ENCODE results near the gene STOM.

STOM gene

DNA sequence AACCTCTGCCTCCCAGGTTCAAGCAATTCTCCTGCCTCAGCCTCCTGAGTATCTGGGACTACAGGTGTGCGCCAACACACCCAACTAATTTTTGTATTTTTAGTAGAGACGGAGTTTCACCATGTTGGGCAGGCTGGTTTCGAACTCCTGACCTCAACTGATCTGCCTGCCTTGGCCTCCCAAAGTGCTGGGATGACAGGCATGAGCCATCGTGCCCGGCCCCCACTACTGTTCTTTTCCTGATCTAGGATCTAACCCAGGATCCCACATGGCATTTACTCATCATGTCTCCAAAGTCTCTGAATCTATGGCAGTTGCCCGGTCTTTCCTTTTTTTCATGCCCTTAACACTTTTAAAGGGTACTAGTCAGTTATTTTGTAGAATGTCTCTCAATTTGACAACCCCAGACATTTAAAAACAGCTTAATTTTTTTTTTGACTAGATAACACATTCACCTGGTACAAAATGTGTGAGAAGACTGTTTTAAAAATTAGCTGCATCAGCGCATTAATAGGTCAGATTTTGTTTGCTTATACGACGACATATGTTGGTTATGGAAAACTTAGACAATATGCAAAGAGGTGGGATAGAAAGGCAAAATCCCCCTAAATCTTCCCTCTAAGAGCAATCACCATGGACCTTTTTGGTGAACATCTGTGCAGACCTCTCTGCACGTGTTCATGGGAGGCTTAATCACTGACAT, 46.5 kb downstream of the STOM start:
- H3K4me2 ChIP-seq, result no peak overlapping the region
- H3K9ac ChIP-seq, result no peak overlapping the region

DNA sequence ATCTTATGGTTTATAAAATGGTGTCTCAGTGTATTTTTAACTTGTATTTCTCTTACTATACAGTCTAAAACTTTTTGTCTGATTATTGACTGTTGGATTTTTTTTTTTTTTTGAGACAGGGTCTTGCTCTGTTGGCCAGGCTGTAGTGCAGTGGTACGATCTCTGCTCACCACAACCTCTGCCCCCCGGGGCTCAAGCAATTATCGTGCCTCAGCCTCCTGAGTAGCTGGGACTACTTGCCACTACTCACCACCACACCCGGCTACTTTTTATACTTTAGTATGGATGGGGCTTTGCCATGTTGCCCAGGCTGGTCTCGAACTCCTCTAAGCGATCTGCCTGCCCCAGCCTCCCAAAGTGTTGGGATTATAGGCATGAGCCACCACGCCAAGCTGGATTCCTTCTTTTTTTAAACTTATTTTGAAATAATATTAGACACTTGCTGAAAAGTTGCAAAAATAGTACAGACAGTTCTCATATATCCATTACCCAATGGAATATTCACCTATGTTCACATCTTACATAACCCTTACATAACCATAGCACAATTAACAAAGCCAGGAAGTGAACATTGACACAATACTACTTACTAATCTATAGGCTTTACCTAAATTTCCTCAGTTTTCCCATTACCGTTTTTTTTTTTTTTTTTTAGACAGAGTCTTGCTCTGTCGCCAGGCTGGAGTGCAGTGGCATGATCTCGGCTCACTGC, 47.2 kb downstream of the STOM start:
- TF ChIP-seq Cebpa-rat (IDR thresholded peaks at IDR 0.05), result no peak

More for the DNA sequence above, 46.5 kb downstream of the STOM start:
- no peaks in the 10 kb centered on the region for H3K27me3 ChIP-seq
- H3K36me3 ChIP-seq, result peaks cover 87% of the 10 kb centered on the region
- H3K9me3 ChIP-seq, result no peaks in the 10 kb centered on the region
- no peak for TF ChIP-seq Cebpa-rat (IDR thresholded peaks at IDR 0.05)
- H3K27ac ChIP-seq, result no peak overlapping the region
- peaks cover 13% of the 10 kb centered on the region for H3K4me1 ChIP-seq
- H4K20me1 ChIP-seq, result no peaks in the 10 kb centered on the region; the same call in 1 of the 2 replicates
- no peak overlapping the region for H3K4me3 ChIP-seq

GRCh38 chr9:121322037-121322736, 47.9 kb downstream of the STOM start:
- Histone ChIP-seq H3K36me3 (peaks cover 87% of the 10 kb centered on the region), H3K4me3 (no peak overlapping the region), H3K9me3 (no peaks in the 10 kb centered on the region), H3K4me2 (no peak overlapping the region), H3K9ac (no peak overlapping the region), H3K27me3 (no peaks in the 10 kb centered on the region), H3K27ac (no peak overlapping the region), H4K20me1 (no peaks in the 10 kb centered on the region; the same call in 1 of the 2 replicates), H3K4me1 (peaks cover 13% of the 10 kb centered on the region)
- TF ChIP-seq Cebpa-rat (IDR thresholded peaks at IDR 0.05), result no peak

More for the DNA sequence above, 47.2 kb downstream of the STOM start:
- Histone ChIP-seq H3K27ac (no peak overlapping the region), H4K20me1 (no peaks in the 10 kb centered on the region; the same call in 1 of the 2 replicates), H3K9me3 (no peaks in the 10 kb centered on the region), H3K9ac (no peak overlapping the region), H3K4me1 (peaks cover 13% of the 10 kb centered on the region), H3K4me3 (no peak overlapping the region), H3K27me3 (no peaks in the 10 kb centered on the region), H3K4me2 (no peak overlapping the region), H3K36me3 (peaks cover 87% of the 10 kb centered on the region)

- Histone ChIP-seq H3K27me3 (no peaks in the 10 kb centered on the region), H3K27ac (no peak overlapping the region)
- no peak for TF ChIP-seq Cebpa-rat (IDR thresholded peaks at IDR 0.05)
These were observed 49.0 kb downstream of the STOM start for GRCh38 chr9:121321016-121321503.

GRCh38 chr9:121319383-121319780, 50.7 kb downstream of the STOM start:
- Histone ChIP-seq H3K36me3 (peaks cover 81% of the 10 kb centered on the region), H3K27ac (no peak overlapping the region), H3K9ac (no peak overlapping the region)

More at GRCh38 chr9:121321016-121321503, 49.0 kb downstream of the STOM start:
- Histone ChIP-seq H3K4me1 (peaks cover 13% of the 10 kb centered on the region), H3K9me3 (no peaks in the 10 kb centered on the region), H3K4me3 (no peak overlapping the region), H3K36me3 (peaks cover 84% of the 10 kb centered on the region), H4K20me1 (no peaks in the 10 kb centered on the region; the same call in 1 of the 2 replicates), H3K4me2 (peak overlapping the region; percentile 56), H3K9ac (no peak overlapping the region)

GRCh38 chr9:121318631-121319382, 51.2 kb downstream of the STOM start:
- Histone ChIP-seq H3K4me3 (no peak overlapping the region), H3K9ac (0 out of 2 replicates have a peak overlapping the region, but pooled peaks have one; percentile 4), H3K36me3 (peaks cover 81% of the 10 kb centered on the region), H4K20me1 (no peaks in the 10 kb centered on the region; the same call in 1 of the 2 replicates), H3K4me1 (peaks cover 13% of the 10 kb centered on the region), H3K4me2 (no peak overlapping the region), H3K27ac (no peak overlapping the region), H3K27me3 (no peaks in the 10 kb centered on the region), H3K9me3 (no peaks in the 10 kb centered on the region)
- TF ChIP-seq Cebpa-rat (IDR thresholded peaks at IDR 0.05), result no peak

More at GRCh38 chr9:121319383-121319780, 50.7 kb downstream of the STOM start:
- Histone ChIP-seq H3K4me1 (peaks cover 13% of the 10 kb centered on the region), H3K4me3 (no peak overlapping the region), H3K9me3 (no peaks in the 10 kb centered on the region), H4K20me1 (no peaks in the 10 kb centered on the region; the same call in 1 of the 2 replicates), H3K4me2 (no peak overlapping the region), H3K27me3 (no peaks in the 10 kb centered on the region)
- TF ChIP-seq Cebpa-rat (IDR thresholded peaks at IDR 0.05), result no peak

DNA sequence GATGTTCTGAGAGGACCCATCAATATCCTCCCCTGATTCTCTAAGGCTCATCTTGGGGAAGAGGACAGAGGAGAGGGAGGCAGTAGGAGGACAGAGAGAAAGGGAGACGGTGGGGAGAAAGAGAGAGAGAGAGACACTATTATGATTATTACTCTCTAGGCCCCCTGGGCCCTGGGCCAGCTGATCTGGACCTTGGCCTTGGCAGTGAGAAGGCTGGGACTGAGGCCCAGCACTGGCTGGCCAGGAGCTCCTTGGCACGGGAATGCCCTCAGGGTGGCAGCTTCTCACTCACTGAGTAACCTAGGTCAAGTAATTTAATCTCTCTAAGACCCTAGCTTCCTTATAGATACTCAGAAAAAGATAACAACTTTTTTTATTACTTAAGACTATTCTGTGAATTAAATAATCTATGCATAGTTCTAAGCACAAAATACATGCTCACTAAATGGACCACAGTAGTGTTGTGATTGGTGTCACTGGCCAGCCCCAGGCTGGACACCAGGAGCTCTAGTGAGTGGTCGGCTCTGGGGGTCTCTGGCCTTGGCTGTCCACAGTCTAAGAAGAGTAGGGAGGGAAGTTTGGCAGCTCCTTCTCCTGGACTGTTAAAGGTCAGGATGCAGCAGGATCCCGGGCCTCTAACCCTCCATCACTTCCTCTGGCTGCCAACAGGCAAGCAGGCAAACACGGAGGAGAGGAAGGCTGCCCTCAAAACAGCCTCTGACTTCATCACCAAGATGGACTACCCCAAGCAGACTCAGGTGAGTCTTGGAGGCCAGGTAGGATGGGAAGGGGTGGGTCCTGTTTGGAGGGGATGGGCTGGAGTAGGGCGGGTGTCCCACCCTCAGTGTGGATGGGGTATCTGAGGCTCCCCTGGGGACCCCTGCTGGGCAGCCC, 52.1 kb downstream of the STOM start:
- no peak overlapping the region for H3K4me3 ChIP-seq
- no peak for TF ChIP-seq Cebpa-rat (IDR thresholded peaks at IDR 0.05)
- peaks cover 13% of the 10 kb centered on the region for H3K4me1 ChIP-seq
- no peak overlapping the region for H3K4me2 ChIP-seq
- no peak overlapping the region for H3K9ac ChIP-seq
- H3K27me3 ChIP-seq, result no peaks in the 10 kb centered on the region
- no peak overlapping the region for H3K27ac ChIP-seq
- no peaks in the 10 kb centered on the region; the same call in 1 of the 2 replicates for H4K20me1 ChIP-seq
- peaks cover 83% of the 10 kb centered on the region for H3K36me3 ChIP-seq
- H3K9me3 ChIP-seq, result no peaks in the 10 kb centered on the region

DNA sequence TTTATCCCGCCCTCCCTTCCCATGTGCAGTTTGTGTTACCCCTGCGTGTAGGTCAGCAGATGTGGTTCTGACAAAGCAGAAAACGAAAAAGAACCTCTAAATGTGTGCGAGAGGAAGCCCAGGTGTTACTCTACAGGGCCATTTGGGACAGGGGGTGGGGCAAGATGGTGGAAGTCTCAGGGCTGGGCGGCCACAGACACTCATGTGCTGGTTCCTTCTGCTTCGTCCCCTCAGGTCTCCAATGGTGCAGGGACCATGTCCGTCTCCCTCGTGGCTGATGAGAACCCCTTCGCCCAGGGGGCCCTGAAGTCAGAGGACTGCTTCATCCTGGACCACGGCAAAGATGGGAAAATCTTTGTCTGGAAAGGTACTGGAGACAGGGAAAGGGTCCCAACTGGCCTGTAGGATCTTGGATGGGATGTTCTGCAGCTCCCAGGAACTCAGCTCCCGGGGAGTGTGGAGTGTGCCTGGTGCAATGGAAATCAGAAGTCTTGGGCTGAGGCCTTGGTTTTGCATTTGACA, 53.1 kb downstream of the STOM start:
- no peak overlapping the region for H3K4me3 ChIP-seq
- no peaks in the 10 kb centered on the region for H3K27me3 ChIP-seq
- no peak overlapping the region for H3K27ac ChIP-seq
- peaks cover 83% of the 10 kb centered on the region for H3K36me3 ChIP-seq
- no peaks in the 10 kb centered on the region for H3K9me3 ChIP-seq
- H3K9ac ChIP-seq, result no peak overlapping the region
- H4K20me1 ChIP-seq, result no peaks in the 10 kb centered on the region; the same call in 1 of the 2 replicates
- peaks cover 13% of the 10 kb centered on the region for H3K4me1 ChIP-seq
- H3K4me2 ChIP-seq, result no peak overlapping the region
- no peak for TF ChIP-seq Cebpa-rat (IDR thresholded peaks at IDR 0.05)
